Measurements from ENCODE around the gene NT5C3B.
A peak's percentile ranks its signal among the peaks of the same experiment; 100 is the strongest.

Gene NT5C3B

DNA sequence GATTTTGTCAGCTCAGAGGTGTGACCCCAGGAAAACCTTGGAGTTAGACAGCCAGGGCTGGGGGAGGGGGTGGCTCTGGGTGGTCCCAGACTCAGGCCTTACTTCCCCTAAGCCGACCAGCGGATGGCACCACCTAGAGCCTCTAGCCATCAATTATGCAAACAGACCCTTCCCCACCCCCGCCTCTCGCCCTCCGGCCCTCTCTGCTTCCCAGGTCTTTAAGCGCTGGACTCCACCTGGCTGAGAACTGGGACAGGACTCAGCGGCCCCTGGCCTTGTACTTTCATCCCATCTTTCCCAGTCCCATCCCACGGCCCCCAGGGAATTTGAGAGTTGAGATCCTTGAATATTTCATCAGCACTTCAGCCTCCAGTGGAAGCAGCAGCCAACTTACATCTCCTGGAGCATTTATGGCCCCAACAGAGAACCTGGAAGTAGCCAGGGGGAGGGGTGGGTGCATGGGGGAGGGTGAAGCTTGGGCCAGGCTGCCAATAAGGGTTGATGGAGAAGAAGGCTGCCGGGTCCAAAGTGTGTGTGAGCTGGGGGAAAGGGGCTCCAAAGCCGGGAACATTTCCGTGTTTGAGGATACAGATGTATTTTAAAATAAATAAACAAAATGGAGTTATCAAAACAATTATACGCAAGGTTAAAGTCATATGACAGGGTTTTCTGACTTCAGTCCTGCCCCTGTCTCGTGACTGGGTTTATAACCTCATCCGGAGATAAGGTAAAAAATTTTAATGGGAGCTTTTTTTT is 42.1 kb downstream of the NT5C3B start:
- Histone ChIP-seq H4K20me1 (ENCODE audit: insufficient read depth, low read length) (no peaks in the 10 kb centered on the region), H2AFZ (ENCODE audit: low read length) (no peak overlapping the region), H3K4me2 (ENCODE audit: low read depth, low read length) (no peak overlapping the region), H3K4me1 (ENCODE audit: low read length) (no peaks in the 10 kb centered on the region), H3F3A (ENCODE audit: insufficient read depth, low read length) (no peaks in the 10 kb centered on the region), H3K9me3 (replicated peaks; ENCODE audit: insufficient read depth, low read length) (no peaks in the 10 kb centered on the region), H3K9me2 (replicated peaks; ENCODE audit: insufficient read depth, low read length) (no peaks in the 10 kb centered on the region), H3K79me2 (ENCODE audit: low read length) (no peaks in the 10 kb centered on the region), H3K27me3 (replicated peaks; ENCODE audit: insufficient read depth, low read length) (no peaks in the 10 kb centered on the region), H3K9ac (ENCODE audit: low read length) (no peak overlapping the region), H3K4me3 (ENCODE audit: low read length) (no peak overlapping the region), H3K27ac (ENCODE audit: low read length) (no peak overlapping the region), H3K36me3 (replicated peaks; ENCODE audit: insufficient read depth, low read length) (no peaks in the 10 kb centered on the region)
- DNase-seq, result no peak
- TF ChIP-seq EZH2 (optimal IDR thresholded peaks at IDR 0.05; ENCODE audit: low read depth, low read length), result no peak
- no peak for TF ChIP-seq EZH2phosphoT487 (IDR thresholded peaks at IDR 0.05; ENCODE audit: low read length)
- TF ChIP-seq, protein P1, sequence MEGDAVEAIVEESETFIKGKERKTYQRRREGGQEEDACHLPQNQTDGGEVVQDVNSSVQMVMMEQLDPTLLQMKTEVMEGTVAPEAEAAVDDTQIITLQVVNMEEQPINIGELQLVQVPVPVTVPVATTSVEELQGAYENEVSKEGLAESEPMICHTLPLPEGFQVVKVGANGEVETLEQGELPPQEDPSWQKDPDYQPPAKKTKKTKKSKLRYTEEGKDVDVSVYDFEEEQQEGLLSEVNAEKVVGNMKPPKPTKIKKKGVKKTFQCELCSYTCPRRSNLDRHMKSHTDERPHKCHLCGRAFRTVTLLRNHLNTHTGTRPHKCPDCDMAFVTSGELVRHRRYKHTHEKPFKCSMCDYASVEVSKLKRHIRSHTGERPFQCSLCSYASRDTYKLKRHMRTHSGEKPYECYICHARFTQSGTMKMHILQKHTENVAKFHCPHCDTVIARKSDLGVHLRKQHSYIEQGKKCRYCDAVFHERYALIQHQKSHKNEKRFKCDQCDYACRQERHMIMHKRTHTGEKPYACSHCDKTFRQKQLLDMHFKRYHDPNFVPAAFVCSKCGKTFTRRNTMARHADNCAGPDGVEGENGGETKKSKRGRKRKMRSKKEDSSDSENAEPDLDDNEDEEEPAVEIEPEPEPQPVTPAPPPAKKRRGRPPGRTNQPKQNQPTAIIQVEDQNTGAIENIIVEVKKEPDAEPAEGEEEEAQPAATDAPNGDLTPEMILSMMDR (IDR thresholded peaks at IDR 0.05; ENCODE audit: low read length), result no peak

DNA sequence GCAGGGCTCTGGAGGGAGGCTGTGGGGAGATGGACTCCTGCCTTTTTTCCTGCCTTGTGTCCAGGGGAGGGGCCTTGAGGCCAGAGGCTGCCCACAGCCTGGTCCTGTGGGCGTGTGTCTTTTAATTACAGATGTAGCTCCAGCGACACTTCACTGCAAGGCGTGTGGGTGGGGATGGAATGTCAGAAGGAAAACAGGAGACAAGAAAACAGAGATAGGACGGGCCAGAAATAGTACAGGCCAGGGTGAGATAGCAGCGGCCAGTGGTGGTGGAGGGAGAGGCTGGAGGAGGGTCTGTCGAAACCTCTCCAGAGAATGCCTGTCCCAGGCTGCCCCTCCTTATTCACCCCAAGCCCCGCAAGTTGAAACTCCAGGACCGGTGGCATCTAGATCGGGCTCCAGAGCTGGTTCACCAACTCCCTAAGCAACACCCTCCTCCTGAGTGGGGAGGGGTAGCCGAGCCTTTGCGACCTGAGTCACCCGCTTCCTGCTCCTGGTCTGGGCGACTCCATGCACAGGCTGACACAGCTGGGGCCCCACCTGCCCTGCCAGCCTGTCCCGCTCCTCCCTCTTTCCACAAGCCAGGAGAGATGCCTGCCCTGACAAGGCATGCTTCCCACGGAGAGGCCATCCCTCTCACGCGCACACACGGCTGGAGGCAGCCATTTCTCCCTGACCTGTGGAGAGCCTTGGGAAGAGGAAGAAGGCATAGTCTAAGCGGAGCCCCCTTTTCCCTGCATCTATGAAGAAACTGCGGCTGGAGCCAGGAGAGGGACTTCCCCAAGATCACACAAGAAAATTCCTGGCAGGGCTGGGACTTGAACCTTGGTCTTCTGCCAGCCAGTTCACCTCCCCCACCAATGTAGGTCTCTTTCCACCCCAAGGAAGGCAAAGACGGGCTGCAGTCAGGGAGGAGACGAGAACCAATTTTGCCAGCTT is 42.9 kb downstream of the NT5C3B start:
- no peaks in the 10 kb centered on the region for H3K27me3 ChIP-seq (replicated peaks; ENCODE audit: insufficient read depth, low read length)
- H3F3A ChIP-seq (ENCODE audit: insufficient read depth, low read length), result no peaks in the 10 kb centered on the region
- H3K27ac ChIP-seq (ENCODE audit: low read length), result no peak overlapping the region
- H3K9me3 ChIP-seq (replicated peaks; ENCODE audit: insufficient read depth, low read length), result no peaks in the 10 kb centered on the region
- H2AFZ ChIP-seq (ENCODE audit: low read length), result no peak overlapping the region
- H3K9ac ChIP-seq (ENCODE audit: low read length), result no peak overlapping the region
- 0 out of 2 replicates have a peak, but pooled peaks cover 2% of the 10 kb centered on the region for H3K4me1 ChIP-seq (ENCODE audit: low read length)
- no peaks in the 10 kb centered on the region for H3K36me3 ChIP-seq (replicated peaks; ENCODE audit: insufficient read depth, low read length)
- DNase-seq, result no peak
- H3K4me2 ChIP-seq (ENCODE audit: low read depth, low read length), result no peak overlapping the region
- H3K79me2 ChIP-seq (ENCODE audit: low read length), result no peaks in the 10 kb centered on the region
- no peak for TF ChIP-seq EZH2 (optimal IDR thresholded peaks at IDR 0.05; ENCODE audit: low read depth, low read length)
- no peak for TF ChIP-seq EZH2phosphoT487 (IDR thresholded peaks at IDR 0.05; ENCODE audit: low read length)
- TF ChIP-seq, protein P1 (IDR thresholded peaks at IDR 0.05; ENCODE audit: low read length), result no peak
- no peak overlapping the region for H3K4me3 ChIP-seq (ENCODE audit: low read length)
- H3K9me2 ChIP-seq (replicated peaks; ENCODE audit: insufficient read depth, low read length), result no peaks in the 10 kb centered on the region
- no peaks in the 10 kb centered on the region for H4K20me1 ChIP-seq (ENCODE audit: insufficient read depth, low read length)

DNA sequence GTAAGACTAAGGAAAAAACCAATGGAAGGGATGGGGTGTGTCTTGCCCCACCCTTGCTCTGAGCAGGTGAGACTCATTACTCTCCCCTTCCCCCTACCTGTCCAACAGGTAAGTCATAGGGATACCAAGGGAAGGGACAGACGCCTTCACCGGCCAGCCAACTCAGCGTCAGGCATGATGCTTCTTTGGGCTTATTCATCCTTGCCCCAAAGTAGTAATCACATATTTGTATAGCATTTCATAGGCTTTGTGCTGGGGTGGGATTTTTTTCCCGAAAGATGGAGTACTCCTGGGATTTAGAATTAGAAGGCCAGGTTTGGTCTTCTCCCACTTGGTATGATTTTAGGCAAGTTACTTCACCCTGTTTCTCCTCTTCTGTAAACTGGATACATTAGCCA is 49.0 kb downstream of the NT5C3B start:
- H3K4me3 ChIP-seq (ENCODE audit: low read length), result peak overlapping the region; percentile 33

More for the DNA sequence above, 49.0 kb downstream of the NT5C3B start:
- Histone ChIP-seq H3K27ac (ENCODE audit: low read length) (no peak overlapping the region), H3K9me3 (replicated peaks; ENCODE audit: insufficient read depth, low read length) (no peaks in the 10 kb centered on the region), H2AFZ (ENCODE audit: low read length) (peak overlapping the region; percentile 36), H3K27me3 (replicated peaks; ENCODE audit: insufficient read depth, low read length) (no peaks in the 10 kb centered on the region), H4K20me1 (ENCODE audit: insufficient read depth, low read length) (no peaks in the 10 kb centered on the region), H3K9ac (ENCODE audit: low read length) (no peak overlapping the region), H3K9me2 (replicated peaks; ENCODE audit: insufficient read depth, low read length) (no peaks in the 10 kb centered on the region), H3K4me1 (ENCODE audit: low read length) (peaks cover 8% of the 10 kb centered on the region; the same call in 1 of the 2 replicates), H3K4me2 (ENCODE audit: low read depth, low read length) (peak overlapping the region; percentile 52), H3K79me2 (ENCODE audit: low read length) (peaks cover 9% of the 10 kb centered on the region), H3K36me3 (replicated peaks; ENCODE audit: insufficient read depth, low read length) (no peaks in the 10 kb centered on the region), H3F3A (ENCODE audit: insufficient read depth, low read length) (no peaks in the 10 kb centered on the region)
- TF ChIP-seq EZH2 (optimal IDR thresholded peaks at IDR 0.05; ENCODE audit: low read depth, low read length), result no peak
- TF ChIP-seq EZH2phosphoT487 (IDR thresholded peaks at IDR 0.05; ENCODE audit: low read length), result no peak
- TF ChIP-seq, protein P1 (IDR thresholded peaks at IDR 0.05; ENCODE audit: low read length), result no peak
- no peak for DNase-seq
